Epithelial cell of proximal tubule (primary cell): ENCODE results near the gene MAP2. TPM values are rescaled to one million over a fixed set of nuclear protein-coding genes. Genes with fewer than 3 reads are reported as not detected.
"Not testable (repeated sequence)": the region's sequence is repeated elsewhere in the genome, so short reads cannot be mapped to it uniquely, and the experiment has no call there.

Experiments
- DNase-seq: peaks from one replicate; pipeline ENCODE4 v3.0.0-alpha.2; 2011; ENCODE audit warnings: low read depth
- H3K4me3 ChIP-seq: 2 replicates; pipeline ENCODE4 v1.5.1; 2011; ENCODE audit warnings: low read depth, mild to moderate bottlenecking, low read length
- total RNA-seq: library from RNA; depleted of rRNA; stranded (reverse); fragments of >200 nt; gene quantifications from 2 replicates; pipeline ENCODE4 v1.2.3, GENCODE V29; 2015
- TF ChIP-seq, protein P1 (sequence below): conservative IDR thresholded peaks from 2 replicates; pipeline ENCODE4 v1.5.1; 2012; ENCODE audit warnings: low read depth, mild to moderate bottlenecking, low read length

MAP2 gene
- total RNA-seq, 1 donor from 2014 or later = 12.2 TPM

DNA sequence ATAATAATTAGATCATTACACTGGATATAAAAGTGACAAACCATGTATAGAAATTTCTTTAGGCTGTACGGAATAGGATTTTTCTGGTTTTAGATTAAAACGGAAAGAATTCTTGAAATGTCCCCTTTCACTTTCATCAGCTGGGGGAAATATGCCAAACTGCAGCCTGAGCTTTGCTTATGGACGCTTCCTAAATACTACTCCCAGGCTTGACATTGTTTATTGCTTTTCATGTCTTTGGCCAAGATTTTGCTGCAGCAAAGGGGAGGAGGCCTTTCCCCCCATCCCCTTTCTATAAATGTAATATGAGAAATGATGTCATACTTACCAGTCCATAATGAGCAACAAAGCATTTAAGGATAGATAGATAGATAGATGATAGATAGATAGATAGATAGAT, 158.4 kb downstream of the MAP2 start:
- DNase-seq = no peak
- TF ChIP-seq, protein P1, sequence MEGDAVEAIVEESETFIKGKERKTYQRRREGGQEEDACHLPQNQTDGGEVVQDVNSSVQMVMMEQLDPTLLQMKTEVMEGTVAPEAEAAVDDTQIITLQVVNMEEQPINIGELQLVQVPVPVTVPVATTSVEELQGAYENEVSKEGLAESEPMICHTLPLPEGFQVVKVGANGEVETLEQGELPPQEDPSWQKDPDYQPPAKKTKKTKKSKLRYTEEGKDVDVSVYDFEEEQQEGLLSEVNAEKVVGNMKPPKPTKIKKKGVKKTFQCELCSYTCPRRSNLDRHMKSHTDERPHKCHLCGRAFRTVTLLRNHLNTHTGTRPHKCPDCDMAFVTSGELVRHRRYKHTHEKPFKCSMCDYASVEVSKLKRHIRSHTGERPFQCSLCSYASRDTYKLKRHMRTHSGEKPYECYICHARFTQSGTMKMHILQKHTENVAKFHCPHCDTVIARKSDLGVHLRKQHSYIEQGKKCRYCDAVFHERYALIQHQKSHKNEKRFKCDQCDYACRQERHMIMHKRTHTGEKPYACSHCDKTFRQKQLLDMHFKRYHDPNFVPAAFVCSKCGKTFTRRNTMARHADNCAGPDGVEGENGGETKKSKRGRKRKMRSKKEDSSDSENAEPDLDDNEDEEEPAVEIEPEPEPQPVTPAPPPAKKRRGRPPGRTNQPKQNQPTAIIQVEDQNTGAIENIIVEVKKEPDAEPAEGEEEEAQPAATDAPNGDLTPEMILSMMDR = no peak
- H3K4me3 ChIP-seq = no peak overlapping the region

DNA sequence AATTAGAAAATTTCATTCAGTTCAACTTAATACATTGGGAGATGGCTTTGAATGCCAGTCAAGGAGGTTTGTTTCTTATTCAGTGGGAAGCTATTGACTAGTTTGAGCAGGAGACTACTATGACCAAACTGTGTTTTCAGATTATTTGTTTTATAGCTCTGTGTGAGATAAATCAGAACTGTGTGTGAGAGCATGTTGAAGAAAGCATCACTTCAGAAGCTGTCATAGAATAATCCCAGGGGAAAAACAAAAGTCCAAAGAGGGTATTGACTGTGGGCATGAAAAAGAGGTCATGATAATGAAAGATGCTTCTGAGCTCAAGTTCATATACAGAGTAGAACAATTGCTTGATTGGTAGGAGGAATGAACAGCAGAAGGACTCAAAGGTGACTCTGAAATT, 160.6 kb downstream of the MAP2 start:
- H3K4me3 ChIP-seq = no peak overlapping the region
- TF ChIP-seq, protein P1 = no peak
- DNase-seq = no peak

DNA sequence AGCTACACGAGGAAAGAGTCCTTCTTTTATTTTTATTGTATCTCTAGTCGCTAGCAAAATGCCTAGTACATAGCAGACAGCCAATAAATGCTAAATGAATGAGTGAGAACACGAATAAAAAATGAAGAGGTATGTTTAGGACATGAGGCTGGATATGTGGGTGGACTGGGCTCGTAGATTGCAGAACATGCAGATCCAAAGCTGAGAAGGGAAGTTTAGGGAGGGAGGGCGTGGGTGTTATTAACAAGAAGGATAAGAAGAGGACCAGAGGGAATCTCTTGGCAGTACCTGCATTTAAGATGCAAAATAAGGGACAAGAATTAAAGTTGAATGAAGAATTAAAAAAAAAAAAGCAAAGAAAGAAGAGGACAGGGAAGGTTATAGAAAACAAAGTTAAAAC, 161.1 kb downstream of the MAP2 start:
- no peak overlapping the region for H3K4me3 ChIP-seq
- no peak for DNase-seq
- TF ChIP-seq, protein P1 = no peak

DNA sequence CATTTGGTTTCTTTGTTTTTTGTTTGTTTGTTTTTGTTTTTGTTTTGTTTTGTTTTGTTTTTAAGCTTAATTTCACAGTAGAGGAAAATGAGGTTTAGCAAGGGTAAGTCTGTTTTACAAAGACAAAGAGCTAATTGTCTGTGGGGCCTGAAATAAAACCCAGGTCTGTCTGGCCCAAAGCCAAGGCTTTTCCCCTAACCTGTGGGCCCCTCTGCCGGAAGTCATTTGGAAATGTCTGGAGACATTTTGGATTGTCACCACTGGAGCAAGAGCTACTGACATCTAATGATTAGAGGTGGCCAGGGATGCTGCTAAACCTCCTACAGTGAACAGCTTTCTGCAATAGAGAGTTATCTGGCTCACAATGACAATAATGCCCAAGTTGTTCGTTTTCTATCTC, 167.2 kb downstream of the MAP2 start:
- no peak overlapping the region for H3K4me3 ChIP-seq
- DNase-seq = no peak
- TF ChIP-seq, protein P1 = no peak

DNA sequence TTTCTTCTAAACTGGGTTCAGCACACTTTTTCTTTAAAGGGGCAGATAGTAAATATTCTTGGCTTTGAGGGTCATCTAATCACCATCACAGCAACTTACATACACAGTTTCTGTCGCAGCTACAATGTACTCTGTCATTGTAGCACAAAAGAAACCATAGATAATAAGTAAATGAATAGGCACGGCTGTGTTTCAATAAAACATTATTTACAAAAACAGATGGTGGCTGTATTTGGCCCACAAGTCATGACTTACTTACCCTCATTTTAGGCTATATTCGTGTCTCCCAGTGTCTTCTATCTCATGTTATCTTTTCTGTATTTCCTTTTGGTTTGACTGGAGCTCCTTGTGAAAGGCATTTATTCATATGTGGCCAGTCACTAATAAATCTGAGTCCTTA, 168.3 kb downstream of the MAP2 start:
- no peak overlapping the region for H3K4me3 ChIP-seq
- TF ChIP-seq, protein P1 = no peak
- no peak for DNase-seq

DNA sequence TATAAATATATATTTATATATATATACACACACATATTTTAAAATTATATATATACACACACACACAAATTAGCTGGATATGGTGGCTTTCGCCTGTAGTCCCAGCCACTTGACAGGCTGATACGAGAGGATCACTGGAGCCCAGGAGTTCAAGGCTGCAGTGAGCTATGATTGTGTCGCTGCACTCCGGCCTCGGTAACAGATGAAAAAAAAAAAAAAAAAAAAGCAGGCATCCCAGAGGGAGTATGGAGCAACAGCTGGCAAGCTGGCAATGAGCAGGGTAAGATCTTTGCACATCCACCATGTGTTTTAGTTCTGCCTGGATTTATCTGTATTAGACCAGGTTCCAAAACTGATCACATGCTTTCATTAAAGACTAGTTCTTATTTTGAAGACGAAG, 170.1 kb downstream of the MAP2 start:
- TF ChIP-seq, protein P1 = no peak
- no peak for DNase-seq
- no peak overlapping the region for H3K4me3 ChIP-seq

DNA sequence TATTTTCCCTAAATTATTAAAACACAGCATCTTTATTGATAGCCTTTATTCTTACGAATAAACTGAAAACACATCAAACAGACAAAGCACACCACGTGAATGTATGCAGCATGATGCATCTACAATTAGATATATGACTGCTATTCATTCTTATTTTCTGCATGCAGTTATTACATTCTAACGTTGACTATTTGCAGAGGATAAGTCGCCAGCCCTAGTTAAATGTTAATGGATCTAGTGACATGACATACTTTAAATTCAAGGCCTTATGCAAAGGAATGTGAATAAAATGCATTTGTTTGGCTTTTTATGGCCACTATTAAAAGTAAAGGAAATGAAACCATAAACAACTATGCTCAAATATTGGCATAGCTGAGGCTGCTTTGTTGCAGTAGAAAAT, 172.4 kb downstream of the MAP2 start:
- TF ChIP-seq, protein P1 = no peak
- DNase-seq = no peak
- no peak overlapping the region for H3K4me3 ChIP-seq

DNA sequence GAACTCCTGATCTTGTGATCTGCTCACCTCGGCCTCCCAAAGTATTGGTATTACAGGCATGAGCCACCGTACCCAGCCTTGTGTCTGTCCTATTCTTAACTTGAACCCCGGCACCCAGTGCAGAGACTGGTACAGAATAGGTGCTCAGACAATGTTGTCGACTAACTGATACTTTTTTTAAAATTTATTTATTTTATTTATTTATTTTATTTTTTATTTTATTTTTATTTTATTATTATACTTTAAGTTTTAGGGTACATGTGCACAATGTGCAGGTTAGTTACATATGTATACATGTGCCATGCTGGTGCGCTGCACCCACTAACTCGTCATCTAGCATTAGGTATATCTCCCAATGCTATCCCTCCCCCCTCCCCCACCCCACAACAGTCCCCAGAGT, 174.4 kb downstream of the MAP2 start:
- not testable (repeated sequence) for DNase-seq, H3K4me3 ChIP-seq
